Neural progenitor cell (in vitro differentiated cells): ENCODE data around the gene TBL1Y. TPM values are rescaled to one million over a fixed set of nuclear protein-coding genes. Genes with fewer than 3 reads are reported as not detected.

ENCODE experiments used
- DNase-seq: peaks from one replicate; pipeline ENCODE4 v3.0.0-alpha.2; 2016; ENCODE audit warnings: low spot score
- H2AFZ ChIP-seq: fragments of 200-600 bp; sonication (generic); replicated peaks from 2 replicates; pipeline ENCODE4 v1.6.1; 2016; ENCODE audit warnings: antibody characterized with exemption
- H3F3A ChIP-seq: fragments of 200-600 bp; sonication (generic); 2 replicates; pipeline ENCODE4 v1.6.1; 2016; ENCODE audit warnings: antibody characterized with exemption, low read depth
- H3K27ac ChIP-seq: fragments of 200-600 bp; sonication (generic); 2 replicates; pipeline ENCODE4 v1.5.1; 2016; ENCODE audit warnings: mild to moderate bottlenecking
- H3K27me3 ChIP-seq: fragments of 200-600 bp; sonication (generic); 2 replicates; pipeline ENCODE4 v1.6.1; 2016; ENCODE audit warnings: mild to moderate bottlenecking, moderate library complexity
- H3K36me3 ChIP-seq: fragments of 200-600 bp; sonication (generic); 2 replicates; pipeline ENCODE4 v1.5.1; 2016
- H3K4me1 ChIP-seq: fragments of 200-600 bp; sonication (generic); 2 replicates; pipeline ENCODE4 v1.6.1; 2016; ENCODE audit warnings: mixed run types
- H3K4me2 ChIP-seq: fragments of 200-600 bp; sonication (generic); 2 replicates; pipeline ENCODE4 v1.6.1; 2016
- H3K4me3 ChIP-seq: fragments of 200-600 bp; sonication (generic); 2 replicates; pipeline ENCODE4 v1.5.1; 2016
- H3K79me2 ChIP-seq: fragments of 200-600 bp; sonication (generic); 2 replicates; pipeline ENCODE4 v1.6.1; 2016; ENCODE audit warnings: low read depth
- H3K9ac ChIP-seq: fragments of 200-600 bp; sonication (generic); 2 replicates; pipeline ENCODE4 v1.6.1; 2016
- H3K9me3 ChIP-seq: fragments of 200-600 bp; sonication (generic); 2 replicates; pipeline ENCODE4 v1.5.1; 2016; ENCODE audit warnings: low read depth
- H4K20me1 ChIP-seq: fragments of 200-600 bp; sonication (generic); 2 replicates; pipeline ENCODE4 v1.6.1; 2016; ENCODE audit warnings: low read depth
- H3K27ac Mint-ChIP-seq: 3 replicates; pipeline ENCODE4 v1.8.0; 2021; ENCODE audit warnings: mixed read lengths
- H3K27me3 Mint-ChIP-seq: 2 replicates; pipeline ENCODE4 v1.8.0; 2022; ENCODE audit warnings: low read depth, mild to moderate bottlenecking, inconsistent platforms, moderate library complexity, mixed read lengths; ENCODE audit not compliant: insufficient read depth
- H3K36me3 Mint-ChIP-seq: 3 replicates; pipeline ENCODE4 v1.8.0; 2021; ENCODE audit warnings: mixed read lengths
- H3K4me1 Mint-ChIP-seq: 3 replicates; pipeline ENCODE4 v1.8.0; 2021; ENCODE audit warnings: mixed read lengths
- H3K4me3 Mint-ChIP-seq: 3 replicates; pipeline ENCODE4 v1.8.0; 2021; ENCODE audit warnings: mild to moderate bottlenecking, moderate library complexity, mixed read lengths
- H3K9me3 Mint-ChIP-seq: 3 replicates; pipeline ENCODE4 v1.8.0; 2020; ENCODE audit warnings: mixed read lengths
- EZH2 ChIP-seq: fragments of 200-600 bp; sonication (generic); IDR thresholded peaks from 2 replicates; pipeline ENCODE4 v1.6.1; 2017; ENCODE audit warnings: antibody characterized with exemption, mild to moderate bottlenecking, moderate library complexity
- EZH2phosphoT487 ChIP-seq: fragments of 200-600 bp; sonication (generic); IDR thresholded peaks from 2 replicates; pipeline ENCODE4 v1.6.1; 2017; ENCODE audit warnings: antibody characterized with exemption
- total RNA-seq: library from RNA; depleted of rRNA; stranded (reverse); fragments of >200 nt; gene quantifications from 2 replicates; pipeline ENCODE4 v1.2.3, GENCODE V29; 2015; ENCODE audit warnings: low replicate concordance
- TF ChIP-seq, protein P1 (sequence below): fragments of 200-600 bp; sonication (generic); IDR thresholded peaks from 2 replicates; pipeline ENCODE4 v1.5.1; 2017; ENCODE audit warnings: antibody characterized with exemption, mild to moderate bottlenecking

TBL1Y gene
- total RNA-seq, 1 donor from 2014 or later = not detected

DNA sequence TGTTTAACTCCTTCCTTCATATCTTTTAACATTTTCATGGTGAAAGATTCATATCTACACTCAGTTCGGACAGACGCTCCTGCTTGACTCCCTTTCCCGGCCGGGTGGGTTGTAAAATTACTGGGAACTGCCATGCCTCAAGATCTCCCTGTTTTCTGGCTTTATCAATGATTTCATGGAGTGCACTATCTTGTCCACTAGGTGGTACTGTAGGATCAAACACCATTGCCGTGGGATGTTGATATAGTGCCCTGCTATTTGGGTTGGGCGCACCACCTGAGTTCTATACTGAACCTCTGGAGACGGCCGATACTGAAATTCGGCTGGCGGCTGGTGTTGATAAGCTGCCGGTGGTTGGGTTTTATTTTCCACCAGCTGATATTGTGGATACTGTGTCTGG is 54.2 kb downstream of the TBL1Y start:
- no peaks in the 10 kb centered on the region for H3K36me3 Mint-ChIP-seq
- H3K27ac Mint-ChIP-seq = no peak overlapping the region
- H3K36me3 ChIP-seq = no peaks in the 10 kb centered on the region
- H2AFZ ChIP-seq = no peak overlapping the region
- no peak overlapping the region for H3K4me3 ChIP-seq
- no peak overlapping the region for H3K9ac ChIP-seq
- H3K4me2 ChIP-seq = no peak overlapping the region
- no peak overlapping the region for H3K4me3 Mint-ChIP-seq
- H3F3A ChIP-seq = no peaks in the 10 kb centered on the region
- H3K27me3 Mint-ChIP-seq = no peaks in the 10 kb centered on the region
- DNase-seq = no peak
- TF ChIP-seq, protein P1, sequence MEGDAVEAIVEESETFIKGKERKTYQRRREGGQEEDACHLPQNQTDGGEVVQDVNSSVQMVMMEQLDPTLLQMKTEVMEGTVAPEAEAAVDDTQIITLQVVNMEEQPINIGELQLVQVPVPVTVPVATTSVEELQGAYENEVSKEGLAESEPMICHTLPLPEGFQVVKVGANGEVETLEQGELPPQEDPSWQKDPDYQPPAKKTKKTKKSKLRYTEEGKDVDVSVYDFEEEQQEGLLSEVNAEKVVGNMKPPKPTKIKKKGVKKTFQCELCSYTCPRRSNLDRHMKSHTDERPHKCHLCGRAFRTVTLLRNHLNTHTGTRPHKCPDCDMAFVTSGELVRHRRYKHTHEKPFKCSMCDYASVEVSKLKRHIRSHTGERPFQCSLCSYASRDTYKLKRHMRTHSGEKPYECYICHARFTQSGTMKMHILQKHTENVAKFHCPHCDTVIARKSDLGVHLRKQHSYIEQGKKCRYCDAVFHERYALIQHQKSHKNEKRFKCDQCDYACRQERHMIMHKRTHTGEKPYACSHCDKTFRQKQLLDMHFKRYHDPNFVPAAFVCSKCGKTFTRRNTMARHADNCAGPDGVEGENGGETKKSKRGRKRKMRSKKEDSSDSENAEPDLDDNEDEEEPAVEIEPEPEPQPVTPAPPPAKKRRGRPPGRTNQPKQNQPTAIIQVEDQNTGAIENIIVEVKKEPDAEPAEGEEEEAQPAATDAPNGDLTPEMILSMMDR = no peak
- TF ChIP-seq EZH2 (no peak), EZH2phosphoT487 (no peak)
- no peaks in the 10 kb centered on the region for H3K9me3 Mint-ChIP-seq
- no peaks in the 10 kb centered on the region for H3K4me1 Mint-ChIP-seq
- no peaks in the 10 kb centered on the region for H4K20me1 ChIP-seq
- H3K4me1 ChIP-seq = no peaks in the 10 kb centered on the region
- no peak overlapping the region for H3K27ac ChIP-seq
- no peaks in the 10 kb centered on the region for H3K27me3 ChIP-seq
- H3K79me2 ChIP-seq = no peaks in the 10 kb centered on the region
- no peaks in the 10 kb centered on the region for H3K9me3 ChIP-seq

DNA sequence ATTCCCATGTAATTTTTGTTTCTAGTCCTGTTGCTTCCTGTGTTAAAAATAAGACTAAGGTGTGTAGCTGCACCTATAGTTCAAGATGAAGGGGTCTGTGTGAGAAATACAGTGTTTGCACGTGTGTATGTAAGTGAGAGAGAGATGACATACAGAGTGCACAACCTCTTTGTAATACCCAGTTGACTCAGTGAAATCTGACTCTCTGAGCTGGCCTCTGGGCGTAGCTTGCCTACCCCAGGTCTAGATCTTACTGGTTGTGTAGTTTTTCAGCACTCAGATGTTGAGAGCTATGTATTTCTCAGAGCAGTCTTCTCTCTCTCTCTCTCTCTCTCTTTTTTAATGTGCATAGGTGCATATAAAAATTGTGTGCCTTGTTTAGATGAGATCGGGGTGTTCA is 56.0 kb downstream of the TBL1Y start:
- TF ChIP-seq EZH2 (no peak), EZH2phosphoT487 (no peak)
- TF ChIP-seq, protein P1 = no peak
- Mint-ChIP-seq H3K4me3 (no peak overlapping the region), H3K9me3 (no peaks in the 10 kb centered on the region)

DNA sequence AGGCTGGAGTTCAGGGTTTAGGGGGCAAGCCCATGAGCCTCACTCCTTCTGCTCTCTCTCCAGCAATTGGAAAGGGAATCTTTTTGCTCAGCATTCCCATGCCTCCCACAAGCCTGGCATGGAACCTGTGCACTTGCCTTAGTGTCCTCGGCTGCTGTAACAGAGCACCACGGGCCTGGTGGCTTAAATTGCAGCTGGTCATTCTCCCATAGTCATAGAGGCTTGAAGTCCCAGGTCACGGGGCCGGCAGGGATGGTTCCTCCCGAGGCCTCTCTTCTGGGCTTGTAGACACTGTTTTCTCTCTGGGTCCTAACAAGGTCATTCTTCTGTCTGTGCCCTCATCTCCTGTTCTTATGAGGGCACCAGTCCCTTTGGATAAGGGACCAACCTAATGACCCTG is 57.2 kb downstream of the TBL1Y start:
- H3K27me3 ChIP-seq = no peaks in the 10 kb centered on the region
- no peaks in the 10 kb centered on the region for H3K36me3 Mint-ChIP-seq
- no peaks in the 10 kb centered on the region for H3F3A ChIP-seq
- no peaks in the 10 kb centered on the region for H3K36me3 ChIP-seq
- H3K27ac ChIP-seq = no peak overlapping the region
- H3K9me3 ChIP-seq = no peaks in the 10 kb centered on the region
- no peaks in the 10 kb centered on the region for H3K27me3 Mint-ChIP-seq
- TF ChIP-seq EZH2 (no peak), EZH2phosphoT487 (no peak)
- TF ChIP-seq, protein P1 = no peak
- no peak overlapping the region for H3K9ac ChIP-seq
- DNase-seq = no peak
- H3K9me3 Mint-ChIP-seq = no peaks in the 10 kb centered on the region
- no peaks in the 10 kb centered on the region for H3K4me1 ChIP-seq
- no peak overlapping the region for H3K4me3 Mint-ChIP-seq
- H3K4me2 ChIP-seq = no peak overlapping the region
- H3K27ac Mint-ChIP-seq = no peak overlapping the region
- H3K4me3 ChIP-seq = no peak overlapping the region
- H3K4me1 Mint-ChIP-seq = no peaks in the 10 kb centered on the region
- H3K79me2 ChIP-seq = no peaks in the 10 kb centered on the region
- no peaks in the 10 kb centered on the region for H4K20me1 ChIP-seq
- H2AFZ ChIP-seq = no peak overlapping the region

More for the DNA sequence above, 56.0 kb downstream of the TBL1Y start:
- no peak for DNase-seq
- H3K4me3 ChIP-seq = no peak overlapping the region
- no peak overlapping the region for H3K27ac ChIP-seq
- H3K27ac Mint-ChIP-seq = no peak overlapping the region
- H2AFZ ChIP-seq = no peak overlapping the region
- no peaks in the 10 kb centered on the region for H3K79me2 ChIP-seq
- no peaks in the 10 kb centered on the region for H3F3A ChIP-seq
- no peak overlapping the region for H3K9ac ChIP-seq
- no peaks in the 10 kb centered on the region for H3K4me1 ChIP-seq
- no peaks in the 10 kb centered on the region for H3K36me3 ChIP-seq
- no peaks in the 10 kb centered on the region for H3K4me1 Mint-ChIP-seq
- H3K9me3 ChIP-seq = no peaks in the 10 kb centered on the region
- no peaks in the 10 kb centered on the region for H3K27me3 Mint-ChIP-seq
- no peaks in the 10 kb centered on the region for H4K20me1 ChIP-seq
- H3K27me3 ChIP-seq = no peaks in the 10 kb centered on the region
- no peaks in the 10 kb centered on the region for H3K36me3 Mint-ChIP-seq
- H3K4me2 ChIP-seq = no peak overlapping the region

DNA sequence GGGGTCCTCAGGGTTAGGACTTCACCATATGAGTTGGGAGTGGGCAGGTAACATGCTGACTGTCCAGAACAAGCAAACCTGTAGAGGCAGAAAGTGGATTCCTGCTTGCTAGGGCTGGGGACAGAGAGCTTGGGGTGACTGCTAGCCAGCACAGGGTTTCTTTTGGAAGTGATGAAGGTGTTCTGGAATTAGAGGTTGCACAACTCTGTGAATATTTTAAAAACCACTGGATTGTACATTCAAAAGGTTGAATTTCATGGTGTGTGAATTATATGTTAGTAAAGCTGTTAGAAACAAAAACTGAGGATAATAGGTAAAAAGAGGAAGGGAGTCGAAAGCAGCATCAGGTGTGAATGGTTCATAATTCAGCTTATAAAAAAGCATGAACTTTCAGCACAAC is 57.7 kb downstream of the TBL1Y start:
- H3K79me2 ChIP-seq = no peaks in the 10 kb centered on the region
- TF ChIP-seq EZH2 (no peak), EZH2phosphoT487 (no peak)
- TF ChIP-seq, protein P1 = no peak
- H3K4me3 ChIP-seq = no peak overlapping the region

More for the DNA sequence above, 57.7 kb downstream of the TBL1Y start:
- no peak overlapping the region for H3K4me3 Mint-ChIP-seq
- no peaks in the 10 kb centered on the region for H3K36me3 Mint-ChIP-seq
- no peak overlapping the region for H3K4me2 ChIP-seq
- no peak overlapping the region for H2AFZ ChIP-seq
- no peak for DNase-seq
- H3K36me3 ChIP-seq = no peaks in the 10 kb centered on the region
- no peaks in the 10 kb centered on the region for H3K9me3 ChIP-seq
- no peaks in the 10 kb centered on the region for H3K4me1 ChIP-seq
- H3K9ac ChIP-seq = no peak overlapping the region
- H3K27me3 Mint-ChIP-seq = no peaks in the 10 kb centered on the region
- no peaks in the 10 kb centered on the region for H3K9me3 Mint-ChIP-seq
- no peak overlapping the region for H3K27ac ChIP-seq
- H3K27ac Mint-ChIP-seq = no peak overlapping the region
- no peaks in the 10 kb centered on the region for H3K4me1 Mint-ChIP-seq
- H3F3A ChIP-seq = no peaks in the 10 kb centered on the region
- no peaks in the 10 kb centered on the region for H4K20me1 ChIP-seq
- H3K27me3 ChIP-seq = no peaks in the 10 kb centered on the region
